ENCODE results near the gene SKOR1.

The SKOR1 gene

DNA sequence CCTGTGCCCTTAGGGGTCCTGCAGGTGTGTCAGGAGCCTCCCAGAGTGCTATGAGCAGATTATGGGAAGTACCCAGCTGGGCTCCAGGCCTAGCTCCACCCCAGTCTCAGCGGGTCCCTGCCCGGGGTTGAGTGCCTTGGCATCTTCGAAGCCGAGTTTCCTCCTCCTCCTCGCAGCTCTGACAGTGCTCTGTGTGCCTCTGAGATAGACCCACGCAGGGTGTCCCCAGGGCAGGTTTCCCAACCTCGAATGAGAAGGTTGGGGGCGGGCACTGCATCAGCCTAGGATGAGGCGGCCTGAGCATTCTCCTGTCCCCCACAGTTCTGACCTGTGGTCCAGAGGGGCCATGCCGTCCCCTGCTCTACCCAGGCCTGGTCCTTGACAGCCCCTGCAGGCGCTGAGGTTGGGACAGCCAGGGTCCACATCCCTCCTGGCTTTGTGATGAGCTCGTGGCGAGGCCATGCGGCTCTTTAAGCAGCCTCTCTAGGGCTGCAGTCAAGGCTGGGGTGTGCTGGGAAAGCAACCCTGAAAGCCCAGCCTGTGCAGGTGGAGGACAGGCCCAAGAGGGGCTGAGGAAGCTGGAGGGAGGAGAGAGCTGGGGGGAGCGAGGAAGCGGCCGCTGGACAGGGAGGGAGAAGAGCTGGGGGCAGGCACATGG, 20.2 kb upstream of the SKOR1 start:
- Histone ChIP-seq H3K27ac (no peak overlapping the region), H3K36me3 (no peaks in the 10 kb centered on the region), H3K9me3 (ENCODE audit: severe bottlenecking) (no peaks in the 10 kb centered on the region), H3K4me3 (ENCODE audit: low read depth, low read length) (no peak overlapping the region), H3K27me3 (ENCODE audit: insufficient read depth, low read depth, severe bottlenecking) (no peaks in the 10 kb centered on the region)
- DNase-seq: no peak
- TF ChIP-seq, protein P1, sequence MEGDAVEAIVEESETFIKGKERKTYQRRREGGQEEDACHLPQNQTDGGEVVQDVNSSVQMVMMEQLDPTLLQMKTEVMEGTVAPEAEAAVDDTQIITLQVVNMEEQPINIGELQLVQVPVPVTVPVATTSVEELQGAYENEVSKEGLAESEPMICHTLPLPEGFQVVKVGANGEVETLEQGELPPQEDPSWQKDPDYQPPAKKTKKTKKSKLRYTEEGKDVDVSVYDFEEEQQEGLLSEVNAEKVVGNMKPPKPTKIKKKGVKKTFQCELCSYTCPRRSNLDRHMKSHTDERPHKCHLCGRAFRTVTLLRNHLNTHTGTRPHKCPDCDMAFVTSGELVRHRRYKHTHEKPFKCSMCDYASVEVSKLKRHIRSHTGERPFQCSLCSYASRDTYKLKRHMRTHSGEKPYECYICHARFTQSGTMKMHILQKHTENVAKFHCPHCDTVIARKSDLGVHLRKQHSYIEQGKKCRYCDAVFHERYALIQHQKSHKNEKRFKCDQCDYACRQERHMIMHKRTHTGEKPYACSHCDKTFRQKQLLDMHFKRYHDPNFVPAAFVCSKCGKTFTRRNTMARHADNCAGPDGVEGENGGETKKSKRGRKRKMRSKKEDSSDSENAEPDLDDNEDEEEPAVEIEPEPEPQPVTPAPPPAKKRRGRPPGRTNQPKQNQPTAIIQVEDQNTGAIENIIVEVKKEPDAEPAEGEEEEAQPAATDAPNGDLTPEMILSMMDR (IDR thresholded peaks at IDR 0.05; ENCODE audit: low read depth, low read length): no peak

DNA sequence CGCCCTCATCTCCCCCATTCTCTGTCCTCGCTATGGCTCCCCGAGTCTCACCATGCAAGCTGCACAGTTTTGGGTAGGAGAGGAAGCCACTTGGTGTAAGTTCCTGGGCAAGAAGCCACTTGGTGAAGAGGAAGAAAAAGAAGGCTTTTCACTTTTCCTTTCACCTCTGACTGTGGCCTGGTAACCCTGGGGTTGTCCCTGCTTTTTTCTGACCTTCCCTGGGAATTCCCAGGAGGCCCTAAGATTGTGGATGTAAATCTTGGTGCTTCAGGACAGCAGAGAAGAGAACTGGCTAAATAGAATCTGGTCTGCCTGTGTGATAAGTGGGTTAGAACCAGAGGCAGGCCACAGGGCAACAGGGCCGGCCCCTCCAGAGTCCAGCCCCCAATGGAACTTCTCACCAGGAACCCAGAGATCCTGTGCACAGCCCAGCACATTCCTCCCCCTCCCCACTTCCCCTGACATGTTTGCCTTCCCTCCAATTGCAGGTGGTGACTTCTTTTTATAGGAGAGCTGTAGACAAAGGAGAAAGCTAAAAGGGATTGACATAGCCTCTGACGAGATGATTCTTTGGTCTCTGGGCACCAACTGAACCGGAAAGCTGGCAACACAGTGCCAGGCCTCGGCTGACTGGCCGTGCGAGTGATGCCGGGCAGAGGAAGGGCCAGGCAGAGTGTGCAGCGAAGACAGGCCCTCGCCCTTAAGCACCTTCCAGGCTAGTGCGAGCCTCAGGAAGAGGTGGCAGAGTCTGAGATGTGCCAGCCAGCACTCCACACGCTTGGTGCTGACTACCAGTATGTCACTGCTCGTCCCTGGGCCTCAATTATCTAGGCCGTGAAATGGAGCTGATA, 19.4 kb upstream of the SKOR1 start:
- Histone ChIP-seq H3K27ac (no peak overlapping the region), H3K4me3 (ENCODE audit: low read depth, low read length) (no peak overlapping the region), H3K27me3 (ENCODE audit: insufficient read depth, low read depth, severe bottlenecking) (no peaks in the 10 kb centered on the region), H3K36me3 (no peaks in the 10 kb centered on the region), H3K9me3 (ENCODE audit: severe bottlenecking) (no peaks in the 10 kb centered on the region)
- TF ChIP-seq, protein P1 (IDR thresholded peaks at IDR 0.05; ENCODE audit: low read depth, low read length): no peak
- DNase-seq: no peak

DNA sequence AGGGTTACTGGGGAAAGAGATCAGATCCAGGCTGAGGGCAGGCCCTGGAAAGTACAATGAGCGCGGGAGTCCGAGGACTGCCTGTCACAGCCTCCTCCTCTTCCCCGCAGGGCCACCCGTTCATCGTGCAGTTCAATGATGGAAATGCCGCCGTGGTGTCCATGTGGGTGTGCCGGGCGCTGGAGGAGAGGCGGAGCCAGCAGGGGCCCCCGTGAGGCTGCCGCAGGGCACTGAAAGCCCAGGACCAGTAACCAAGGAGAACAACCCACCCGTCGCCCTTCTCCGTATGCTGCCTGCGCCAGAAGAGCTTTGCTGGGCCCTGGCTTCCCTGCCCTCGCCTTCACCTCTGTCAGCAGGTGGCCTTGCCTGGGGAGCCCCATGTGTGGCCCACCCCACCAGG, 18.8 kb upstream of the SKOR1 start:
- H3K27ac ChIP-seq: no peak overlapping the region
- H3K27me3 ChIP-seq (ENCODE audit: insufficient read depth, low read depth, severe bottlenecking): no peaks in the 10 kb centered on the region
- no peaks in the 10 kb centered on the region for H3K9me3 ChIP-seq (ENCODE audit: severe bottlenecking)
- DNase-seq: no peak
- no peaks in the 10 kb centered on the region for H3K36me3 ChIP-seq
- H3K4me3 ChIP-seq (ENCODE audit: low read depth, low read length): no peak overlapping the region
- TF ChIP-seq, protein P1 (IDR thresholded peaks at IDR 0.05; ENCODE audit: low read depth, low read length): no peak

DNA sequence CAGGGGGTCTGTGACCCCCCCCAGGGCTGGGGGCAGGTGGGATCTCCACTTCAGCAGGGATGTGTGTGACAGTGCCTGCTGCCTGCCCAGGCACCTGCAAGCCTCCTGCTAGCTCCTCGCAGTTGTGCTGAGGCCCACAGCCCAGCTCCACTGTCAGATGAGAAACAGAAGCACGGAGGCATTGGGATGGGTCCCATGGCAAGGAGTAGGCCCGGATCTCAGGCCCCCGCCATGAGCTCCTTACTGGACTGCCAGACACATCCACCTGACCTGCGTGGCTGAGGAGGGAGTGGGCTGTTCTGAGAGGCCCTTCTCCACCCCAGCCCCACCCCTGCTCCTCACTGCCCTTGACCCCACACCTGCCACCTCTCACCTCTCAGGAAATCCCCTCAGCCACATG, 18.2 kb upstream of the SKOR1 start:
- H3K9me3 ChIP-seq (ENCODE audit: severe bottlenecking): no peaks in the 10 kb centered on the region
- DNase-seq: no peak
- H3K4me3 ChIP-seq (ENCODE audit: low read depth, low read length): no peak overlapping the region
- TF ChIP-seq, protein P1 (IDR thresholded peaks at IDR 0.05; ENCODE audit: low read depth, low read length): no peak
- no peaks in the 10 kb centered on the region for H3K27me3 ChIP-seq (ENCODE audit: insufficient read depth, low read depth, severe bottlenecking)
- no peaks in the 10 kb centered on the region for H3K36me3 ChIP-seq
- H3K27ac ChIP-seq: no peak overlapping the region

DNA sequence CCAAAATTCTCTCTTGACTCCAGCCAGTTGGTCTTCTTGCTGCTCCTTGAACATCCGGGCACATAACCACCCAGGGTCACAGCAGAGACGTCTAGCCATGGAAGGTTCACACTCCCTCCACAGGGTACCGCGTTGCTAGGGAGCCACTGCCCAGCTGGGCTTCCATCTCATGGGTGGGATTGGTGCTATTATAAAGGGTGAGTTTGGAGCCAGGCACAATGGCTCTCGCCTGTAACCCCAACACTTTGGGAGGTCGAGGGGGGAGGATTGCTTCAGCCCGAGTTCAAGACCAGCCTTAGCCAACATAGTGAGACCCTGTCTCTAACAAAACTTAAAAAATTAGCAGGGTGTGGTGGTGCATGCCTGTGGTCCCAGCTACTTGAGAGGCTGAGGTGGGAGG, 17.5 kb upstream of the SKOR1 start:
- Histone ChIP-seq H3K4me3 (ENCODE audit: low read depth, low read length) (no peak overlapping the region), H3K27ac (no peak overlapping the region), H3K36me3 (no peaks in the 10 kb centered on the region), H3K27me3 (ENCODE audit: insufficient read depth, low read depth, severe bottlenecking) (no peaks in the 10 kb centered on the region), H3K9me3 (ENCODE audit: severe bottlenecking) (no peaks in the 10 kb centered on the region)
- no peak for DNase-seq
- TF ChIP-seq, protein P1 (IDR thresholded peaks at IDR 0.05; ENCODE audit: low read depth, low read length): no peak
